Activated CD4-positive, alpha-beta T cell treated with anti-CD3 and anti-CD28 coated beads, Interleukin-2, amount 50 U/mL, for 16 hours (primary cell): ENCODE data around the gene XXYLT1.

Source experiments
- DNase-seq: peaks from one replicate; pipeline ENCODE4 v3.0.0-alpha.2; 2020

Gene XXYLT1

GRCh38 chr3:195182470-195182795, 88.5 kb downstream of the XXYLT1 start:
- no peak for DNase-seq

GRCh38 chr3:195181741-195182469, 89.1 kb downstream of the XXYLT1 start:
- no peak for DNase-seq

DNA sequence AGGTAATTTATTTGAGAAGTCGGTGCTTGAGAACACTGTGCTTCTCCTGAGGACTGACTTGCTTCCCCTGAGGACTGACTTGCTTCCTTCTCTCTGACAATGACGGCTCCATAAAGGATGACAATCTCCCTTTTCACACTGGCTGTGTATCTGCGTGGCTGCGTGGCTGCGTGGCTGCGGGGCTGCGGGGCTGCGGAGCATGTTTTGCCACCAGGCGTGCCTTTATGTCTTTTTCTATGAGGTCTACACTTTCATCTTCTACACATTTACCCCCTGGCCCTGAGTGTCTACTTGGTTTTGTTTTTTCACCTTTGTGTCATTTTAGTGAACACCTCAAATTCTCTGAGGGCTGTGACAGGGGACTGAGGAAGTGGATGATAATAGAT, 89.9 kb downstream of the XXYLT1 start:
- no peak for DNase-seq

DNA sequence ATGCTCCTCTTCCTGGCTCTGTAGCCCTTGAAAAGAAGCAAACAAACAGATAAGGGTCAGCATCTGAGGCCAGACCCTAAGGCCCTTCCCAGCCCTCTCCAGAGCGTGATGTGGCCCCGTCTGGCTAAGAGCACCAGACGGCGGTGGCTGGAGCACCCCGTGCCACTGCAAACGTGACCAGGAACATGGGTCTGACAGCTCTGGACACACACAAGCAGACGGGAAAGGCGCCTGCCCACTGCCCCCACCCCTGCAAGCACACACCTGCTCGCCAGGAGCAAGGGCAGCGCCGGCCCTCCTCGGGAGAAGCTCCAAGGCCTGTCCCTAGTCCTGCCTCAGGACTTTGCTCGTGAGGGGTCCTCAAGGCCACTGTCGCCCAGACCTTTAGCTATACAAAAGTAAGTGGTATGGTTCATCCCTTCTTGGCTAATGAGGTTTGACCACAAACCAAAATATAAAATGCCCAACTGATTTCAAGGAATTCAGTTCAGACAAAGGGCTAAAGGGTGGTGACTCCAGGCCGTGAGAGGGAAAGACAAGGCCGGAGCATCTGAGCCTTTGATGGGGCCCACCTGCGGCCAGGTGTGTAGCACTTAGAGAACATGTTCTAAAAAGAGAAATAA, 90.4 kb downstream of the XXYLT1 start:
- DNase-seq = no peak

DNA sequence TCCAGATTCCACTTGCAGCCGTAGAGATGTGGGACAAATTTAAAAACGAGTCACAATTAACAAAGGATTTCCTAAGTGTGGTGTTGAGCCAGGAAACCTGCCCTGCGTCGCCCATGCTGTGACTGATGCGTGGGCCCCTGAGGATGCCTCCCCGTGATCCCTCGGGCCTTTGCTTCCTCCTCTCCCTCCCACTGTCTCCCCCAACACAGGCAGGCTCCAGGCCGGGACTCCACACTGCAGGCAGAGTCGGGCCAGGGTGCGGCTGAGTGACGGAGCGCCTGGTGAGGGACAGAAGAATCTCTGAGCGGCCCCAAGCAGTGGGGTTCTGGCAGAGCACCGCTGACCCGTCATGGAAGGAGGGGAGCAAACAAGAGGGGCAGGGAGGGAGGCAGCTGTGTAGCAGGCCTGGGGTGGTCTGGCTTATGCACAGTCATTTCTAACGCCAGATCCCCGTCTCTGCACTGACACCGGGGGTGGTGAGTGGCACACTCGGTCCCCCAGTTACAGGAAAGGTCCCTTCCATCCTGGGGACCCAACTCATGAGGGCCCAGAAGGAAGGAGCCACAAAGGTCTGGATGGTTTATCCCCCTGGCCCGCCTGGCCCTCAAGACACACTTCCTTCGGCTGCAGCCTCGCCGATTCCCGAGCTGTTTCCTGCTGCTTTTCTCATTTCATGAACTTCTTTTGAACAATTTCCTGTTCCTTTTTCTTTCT, 91.0 kb downstream of the XXYLT1 start:
- DNase-seq = no peak

GRCh38 chr3:195178124-195178910, 92.6 kb downstream of the XXYLT1 start:
- no peak for DNase-seq

- DNase-seq = no peak
Observed at GRCh38 chr3:195177422-195178123, 93.4 kb downstream of the XXYLT1 start.

DNA sequence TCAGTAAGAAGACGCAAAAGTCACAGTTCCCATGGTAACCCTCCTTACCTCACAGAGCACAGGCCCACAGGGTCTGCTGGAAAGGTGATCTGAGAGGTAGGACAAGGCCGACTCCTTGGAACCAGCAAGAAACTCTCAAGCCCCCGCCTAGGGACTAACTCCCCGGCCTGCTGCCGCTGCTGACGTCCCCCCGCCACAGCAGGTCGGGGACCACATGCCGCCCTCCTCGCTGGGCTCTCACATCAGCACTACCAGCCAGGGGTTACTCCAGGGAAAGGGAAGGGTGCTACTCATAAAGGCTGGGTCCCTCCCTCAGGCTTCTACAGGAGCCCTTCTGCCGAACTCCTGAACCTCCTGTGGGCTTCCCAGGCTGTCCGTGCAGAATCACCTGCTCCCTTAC, 94.2 kb downstream of the XXYLT1 start:
- DNase-seq = no peak

- DNase-seq = no peak
Observed at GRCh38 chr3:195175476-195176337, 95.3 kb downstream of the XXYLT1 start.

GRCh38 chr3:195175076-195175475, 95.9 kb downstream of the XXYLT1 start:
- DNase-seq = no peak

DNA sequence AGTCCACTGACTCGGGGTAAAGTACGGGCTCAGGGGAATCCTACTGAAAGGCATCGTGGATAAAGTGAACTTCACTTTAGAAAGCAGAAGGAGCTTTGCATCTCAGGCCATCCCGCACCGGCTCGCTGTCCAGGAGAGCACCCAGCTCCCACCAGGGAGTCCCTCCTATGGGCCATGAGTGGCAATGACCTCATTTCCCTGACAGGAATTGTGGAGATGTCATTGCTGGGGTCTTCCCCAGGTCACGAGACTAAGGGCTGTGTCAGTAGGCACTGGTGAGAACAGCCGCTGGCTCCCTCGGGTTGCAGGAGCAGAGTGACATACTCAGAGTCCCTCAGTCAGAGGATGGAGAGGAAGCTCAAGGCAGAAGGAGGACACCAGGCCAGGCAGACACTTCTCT, 97.3 kb downstream of the XXYLT1 start:
- no peak for DNase-seq

DNA sequence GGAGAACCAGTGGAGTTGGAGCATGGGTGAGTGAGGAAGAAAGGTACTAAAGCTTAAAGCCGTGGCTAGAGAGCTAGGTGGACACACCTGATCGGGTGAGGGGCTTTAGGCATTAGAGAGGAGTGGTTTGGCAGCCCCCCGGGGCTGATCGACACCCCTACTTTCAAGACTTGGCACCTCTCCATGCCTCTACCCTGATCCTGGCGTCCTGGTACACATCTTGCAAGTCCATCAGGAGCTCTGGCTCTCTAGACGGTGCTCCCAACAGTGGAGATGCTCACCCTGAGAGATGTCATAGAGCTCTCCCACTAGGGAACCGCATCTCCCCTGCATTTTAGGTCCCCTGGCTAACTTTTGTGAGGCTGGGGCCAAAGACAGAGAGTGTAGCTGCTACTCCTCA, 98.1 kb downstream of the XXYLT1 start:
- DNase-seq = no peak

GRCh38 chr3:195172039-195172684, 98.8 kb downstream of the XXYLT1 start:
- no peak for DNase-seq

DNA sequence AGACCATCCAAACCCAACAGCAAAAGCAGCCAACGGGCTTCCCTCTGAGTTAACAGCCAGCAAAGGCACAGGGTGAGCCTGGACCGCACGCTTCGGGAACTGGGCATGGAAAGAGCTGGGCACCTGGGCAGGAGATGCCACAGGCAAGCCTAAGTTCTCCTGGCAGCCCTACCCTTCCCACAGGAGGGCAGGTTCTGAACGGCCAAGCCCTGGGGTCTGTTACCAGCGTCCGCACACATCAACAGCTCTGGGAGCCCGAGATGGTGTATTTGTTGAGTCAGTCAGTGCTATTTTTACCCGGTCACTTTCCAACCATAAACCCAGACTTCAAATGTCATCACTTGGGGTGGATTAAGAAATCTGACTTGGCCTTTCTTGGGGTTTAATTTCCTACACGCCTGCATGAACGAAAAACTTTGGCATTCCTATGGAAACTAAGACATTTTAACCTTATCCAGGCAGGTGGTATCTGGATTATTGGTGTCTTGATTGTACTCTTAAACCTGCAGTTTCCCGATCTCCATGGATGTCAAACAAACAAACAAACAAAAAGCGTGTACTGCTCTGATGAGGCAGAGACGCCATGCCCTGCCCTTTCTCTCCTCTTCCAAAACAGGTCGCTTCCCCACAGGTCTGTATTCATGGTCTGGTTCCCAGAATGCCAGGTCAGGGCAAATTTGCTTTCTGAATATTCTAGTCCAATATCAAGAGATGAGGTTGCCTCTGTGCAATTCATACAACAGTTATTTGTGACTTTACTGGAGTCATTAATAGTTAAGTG, 99.7 kb downstream of the XXYLT1 start:
- no peak for DNase-seq

GRCh38 chr3:195170496-195170895, 100.5 kb downstream of the XXYLT1 start:
- no peak for DNase-seq

DNA sequence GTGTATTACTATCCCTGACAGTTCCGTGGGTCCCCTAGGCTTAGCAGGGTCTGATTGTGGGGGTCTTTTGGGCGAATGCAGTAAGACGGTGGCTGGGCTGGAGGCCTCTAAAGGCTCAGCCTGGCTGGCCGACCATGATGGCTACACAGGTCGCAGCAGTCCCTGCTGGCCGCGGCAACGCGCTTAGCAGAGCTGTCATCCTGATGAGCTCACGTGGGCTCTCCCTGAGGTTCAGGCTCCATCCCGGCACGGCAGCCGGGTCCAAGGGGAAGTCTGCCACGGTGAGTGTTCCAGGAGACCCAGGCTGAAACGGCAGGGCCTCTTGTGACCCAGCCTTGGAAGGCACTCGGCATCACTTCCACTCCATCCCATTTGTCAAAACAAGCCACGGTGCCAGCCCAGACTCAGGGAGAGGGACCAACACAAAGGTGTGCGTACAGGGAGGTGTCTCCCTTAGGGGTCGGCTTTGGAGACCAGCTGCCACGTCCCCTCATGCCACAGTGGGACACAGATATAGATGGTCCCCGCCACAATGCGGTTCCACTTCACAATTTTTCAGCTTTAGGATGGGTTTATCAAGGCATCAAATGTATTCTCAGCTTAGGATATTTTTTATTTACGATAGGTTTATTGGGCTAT, 101.8 kb downstream of the XXYLT1 start:
- DNase-seq = no peak

DNA sequence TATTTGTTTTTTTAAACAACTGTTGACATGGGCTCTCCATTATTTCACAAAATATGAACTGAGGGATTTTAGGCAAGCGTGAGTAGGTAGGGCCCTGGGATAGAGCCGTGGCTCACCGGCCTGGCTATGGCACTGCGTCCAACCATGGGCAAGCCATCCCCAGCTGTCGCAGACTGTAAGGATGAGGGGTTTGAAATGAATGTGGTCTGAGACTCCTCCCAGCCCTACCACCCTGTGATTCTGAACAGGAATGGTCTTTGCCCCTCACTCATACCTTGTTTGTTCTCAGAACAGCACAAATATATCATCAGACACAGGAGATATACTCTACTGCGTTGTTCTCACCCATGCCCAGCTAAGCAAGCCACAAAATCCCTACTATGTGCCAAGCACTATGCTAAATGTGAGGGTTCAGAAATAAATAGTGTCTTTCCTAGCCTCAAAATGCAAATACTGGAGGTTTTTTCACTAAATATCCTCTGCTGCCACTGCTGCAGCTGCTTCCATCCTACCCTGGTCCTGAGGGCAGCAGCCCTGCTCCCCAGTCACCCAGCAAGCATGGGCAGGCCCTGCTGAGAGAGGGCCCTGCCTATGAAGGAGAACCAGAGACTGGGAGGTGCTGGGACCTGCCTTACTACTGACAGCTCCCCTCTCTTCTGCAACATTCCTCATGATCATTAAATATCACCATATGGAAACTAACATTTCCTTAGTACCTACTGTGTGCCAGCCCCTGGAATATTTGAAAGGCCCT, 102.8 kb downstream of the XXYLT1 start:
- DNase-seq = no peak

GRCh38 chr3:195165790-195166189, 105.2 kb downstream of the XXYLT1 start:
- no peak for DNase-seq

- no peak for DNase-seq
Observed at GRCh38 chr3:195165265-195165609, 105.7 kb downstream of the XXYLT1 start.
